Activated B cell treated with CpG ODN at 0.5 μM for 24 hours (primary cell): ENCODE results near the gene FAM120C. TPM values are rescaled to one million over a fixed set of nuclear protein-coding genes. Genes with fewer than 3 reads are reported as not detected.

Experiments used
- ATAC-seq: fragments of 200-7000 bp; cut with Tn5 transposase; one replicate; pipeline ENCODE4 v1.10.0; 2021; ENCODE audit warnings: low read depth, mild to moderate bottlenecking, moderate library complexity
- CTCF ChIA-PET: fragments of 350-600 bp; sonication (Branson Sonifier 250); formaldehyde crosslinking; loops from one replicate; lab custom pipeline; 2021; ENCODE audit warnings: antibody characterized with exemption; lab: Charles Lee
- POLR2A ChIA-PET: fragments of 350-600 bp; sonication (Branson Sonifier 250); formaldehyde crosslinking; loops from one replicate; lab custom pipeline; 2021; ENCODE audit warnings: antibody characterized with exemption; lab: Charles Lee
- DNase-seq: peaks from one replicate; pipeline ENCODE4 v3.0.0; 2022
- H3K27ac Mint-ChIP-seq: one replicate; pipeline ENCODE4 v1.8.0; 2020; ENCODE audit warnings: mixed read lengths
- H3K27me3 Mint-ChIP-seq: one replicate; pipeline ENCODE4 v1.8.0; 2021; ENCODE audit warnings: mixed read lengths
- H3K36me3 Mint-ChIP-seq: one replicate; pipeline ENCODE4 v1.8.0; 2021; ENCODE audit warnings: low read depth, mixed read lengths
- H3K4me1 Mint-ChIP-seq: one replicate; pipeline ENCODE4 v1.8.0; 2021; ENCODE audit warnings: mixed read lengths
- H3K4me3 Mint-ChIP-seq: one replicate; pipeline ENCODE4 v1.8.0; 2020; ENCODE audit warnings: mild to moderate bottlenecking, mixed read lengths
- H3K9me3 Mint-ChIP-seq: one replicate; pipeline ENCODE4 v1.8.0; 2020; ENCODE audit warnings: mixed read lengths
- CTCF ChIP-seq: fragments of 200-600 bp; IDR thresholded peaks from one replicate; pipeline ENCODE4 v1.8.0; 2022; ENCODE audit warnings: antibody characterized with exemption, mild to moderate bottlenecking
- intact Hi-C: fragments of 100-400 bp; cut with micrococcal nuclease; formaldehyde crosslinking; loops from one replicate; pipeline ENCODE4 v1.15.1; 2024
- total RNA-seq: library from RNA; stranded (reverse); gene quantifications from 2 replicates; pipeline ENCODE4 v1.2.3, GENCODE V29; 2022

FAM120C gene
- total RNA-seq, 1 donor from 2014 or later = 20.2 TPM

GRCh38 chrX:54044126-54044876 lies 138.8 kb downstream of the FAM120C start, which contains the start of gene PHF8:
Gene PHF8, minus strand, starts transcription at chrX:54044473. Its CDS starts 1,745 bp downstream, at chrX:54042728.
- POLR2A ChIA-PET = interaction anchor here (0.6 to 4.2 kb wide), 15 partner anchors 139 to 1673 kb away, joined by 3 to 37 read pairs (median 8); partner anchors contain the start of genes APEX2, FAM120C, GNL3L and HUWE1
- H3K27me3 Mint-ChIP-seq = no peaks in the 10 kb centered on the region
- no peaks in the 10 kb centered on the region for H3K9me3 Mint-ChIP-seq
- intact Hi-C loops = loop anchor here (1.0 to 5.0 kb wide), 12 partner anchors 139 to 1117 kb away; partner anchors contain the start of genes APEX2, FAM120C, GNL3L and KDM5C
- H3K36me3 Mint-ChIP-seq = peaks cover 20% of the 10 kb centered on the region
- H3K4me1 Mint-ChIP-seq = peaks cover 15% of the 10 kb centered on the region
- ATAC-seq = peak; percentile 82
- CTCF ChIA-PET = no interaction called here
- H3K4me3 Mint-ChIP-seq = peak within 1 kb of the TSS; percentile 92
- peak; percentile 87 for DNase-seq
- TF ChIP-seq CTCF = no peak
- H3K27ac Mint-ChIP-seq = peak within 1 kb of the TSS; percentile 96

- ATAC-seq (peak; percentile 1), DNase-seq (peak; percentile 53)
- Mint-ChIP-seq H3K4me1 (peaks cover 15% of the 10 kb centered on the region), H3K36me3 (peaks cover 23% of the 10 kb centered on the region), H3K27me3 (no peaks in the 10 kb centered on the region), H3K27ac (peak overlapping the region; percentile 96), H3K4me3 (peak overlapping the region; percentile 92), H3K9me3 (no peaks in the 10 kb centered on the region)
- ChIA-PET POLR2A (interaction anchor here (0.6 to 4.2 kb wide), 9 partner anchors 139 to 1118 kb away, joined by 3 to 37 read pairs (median 11); partner anchors contain the start of genes APEX2, FAM120C, GNL3L and KANTR), CTCF (interaction anchor here (0.7 kb wide), 1 partner anchor 1125 kb away, joined by 3 read pairs; no protein-coding TSS in a partner anchor)
- no peak for TF ChIP-seq CTCF
- intact Hi-C loops = loop anchor here (1.0 to 5.0 kb wide), 13 partner anchors 140 to 1118 kb away; partner anchors contain the start of genes APEX2, FAM120C, GNL3L and KDM5C
Measured at GRCh38 chrX:54043541-54044125, 139.4 kb downstream of the FAM120C start.

GRCh38 chrX:54043056-54043455 lies 140.0 kb downstream of the FAM120C start:
- no peaks in the 10 kb centered on the region for H3K27me3 Mint-ChIP-seq

GRCh38 chrX:54042609-54043021 lies 140.4 kb downstream of the FAM120C start:
- peaks cover 26% of the 10 kb centered on the region for H3K36me3 Mint-ChIP-seq
- no peak for ATAC-seq
- peak; percentile 14 for DNase-seq
- ChIA-PET CTCF (interaction anchor here (0.7 kb wide), 1 partner anchor 1126 kb away, joined by 3 read pairs; no protein-coding TSS in a partner anchor), POLR2A (interaction anchor here (0.6 to 4.2 kb wide), 9 partner anchors 106 to 1117 kb away, joined by 3 to 37 read pairs (median 11); partner anchors contain the start of genes FAM120C, GNL3L, SMC1A and TSR2)
- H3K27me3 Mint-ChIP-seq = no peaks in the 10 kb centered on the region
- no peaks in the 10 kb centered on the region for H3K9me3 Mint-ChIP-seq
- intact Hi-C loops = loop anchor here (2.0 to 5.0 kb wide), 3 partner anchors 315 to 960 kb away; partner anchors contain the start of genes TSPYL2 and WNK3
- H3K4me3 Mint-ChIP-seq = peak overlapping the region; percentile 92
- H3K27ac Mint-ChIP-seq = peak overlapping the region; percentile 96
- TF ChIP-seq CTCF = no peak
- H3K4me1 Mint-ChIP-seq = peaks cover 15% of the 10 kb centered on the region

More at GRCh38 chrX:54043056-54043455, 140.0 kb downstream of the FAM120C start:
- Mint-ChIP-seq H3K4me1 (peaks cover 15% of the 10 kb centered on the region), H3K4me3 (peak overlapping the region; percentile 92), H3K27ac (peak overlapping the region; percentile 96), H3K36me3 (peaks cover 23% of the 10 kb centered on the region), H3K9me3 (no peaks in the 10 kb centered on the region)
- CTCF ChIA-PET = interaction anchor here (0.7 kb wide), 1 partner anchor 1126 kb away, joined by 3 read pairs; no protein-coding TSS in a partner anchor
- no peak for DNase-seq
- POLR2A ChIA-PET = interaction anchor here (0.7 to 4.2 kb wide), 6 partner anchors 140 to 1117 kb away, joined by 3 to 37 read pairs (median 26); partner anchors contain the start of genes FAM120C, GNL3L and TSR2
- no peak for TF ChIP-seq CTCF
- intact Hi-C loops = loop anchor here (2.0 to 5.0 kb wide), 3 partner anchors 314 to 961 kb away; partner anchors contain the start of genes TSPYL2 and WNK3
- ATAC-seq = no peak
